HepG2 (cell line): ENCODE measurements around the gene SYNE2.

Source experiments
- CREB3 ChIP-seq: sonication (generic); formaldehyde crosslinking; IDR thresholded peaks from 2 replicates; pipeline ENCODE4 v1.5.0; 2020; ENCODE audit warnings: missing genetic modification reagents
- CTCF ChIP-seq: sonication (generic); formaldehyde crosslinking; IDR thresholded peaks from 2 replicates; pipeline ENCODE4 v1.5.0; 2020; ENCODE audit warnings: mild to moderate bottlenecking, missing genetic modification reagents, moderate library complexity
- EZH2 ChIP-seq: conservative IDR thresholded peaks from 2 replicates; pipeline ENCODE4 v1.6.1; 2012; ENCODE audit warnings: mild to moderate bottlenecking, low read depth, low read length, moderate library complexity
- FOXO1 ChIP-seq: sonication (generic); formaldehyde crosslinking; IDR thresholded peaks from 2 replicates; pipeline ENCODE4 v1.4.0; 2020; ENCODE audit warnings: missing genetic modification reagents
- ZNF567 ChIP-seq: sonication (generic); formaldehyde crosslinking; IDR thresholded peaks from 2 replicates; pipeline ENCODE4 v1.8.1; 2023; ENCODE audit warnings: mild to moderate bottlenecking, missing genetic modification reagents, borderline replicate concordance
- ZNF639 ChIP-seq: conservative IDR thresholded peaks from 2 replicates; pipeline ENCODE4 v1.6.1; 2018; ENCODE audit warnings: missing genetic modification reagents
- ZNF737 ChIP-seq: sonication (generic); formaldehyde crosslinking; IDR thresholded peaks from 2 replicates; pipeline ENCODE4 v1.5.0; 2020; ENCODE audit warnings: missing genetic modification reagents, mild to moderate bottlenecking, borderline replicate concordance
- ZNF83 ChIP-seq: sonication (generic); formaldehyde crosslinking; IDR thresholded peaks from 2 replicates; pipeline ENCODE4 v1.4.0; 2020; ENCODE audit warnings: missing genetic modification reagents, mild to moderate bottlenecking, borderline replicate concordance

- TF ChIP-seq ZNF639 (CRISPR knock-in tag) (no peak), ZNF83 (CRISPR knock-in tag) (no peak), ZNF567 (CRISPR knock-in tag) (no peak), ZNF737 (CRISPR knock-in tag) (no peak), CTCF (no peak), FOXO1 (no peak), EZH2 (no peak), CREB3 (CRISPR knock-in tag) (no peak)
Measured at GRCh38 chr14:64069634-64070359, 217.0 kb downstream of the SYNE2 start.
